GM21447 (cell line): ENCODE results near the gene SERPINB6.
"Not testable (repeated sequence)": the region's sequence is repeated elsewhere in the genome, so short reads cannot be mapped to it uniquely, and the experiment has no call there.

Source experiments
- ATAC-seq: cut with Tn5 transposase; IDR thresholded peaks from one replicate; pipeline ENCODE4 v1.9.1; 2021; ENCODE audit not compliant: unreplicated experiment

Gene SERPINB6

DNA sequence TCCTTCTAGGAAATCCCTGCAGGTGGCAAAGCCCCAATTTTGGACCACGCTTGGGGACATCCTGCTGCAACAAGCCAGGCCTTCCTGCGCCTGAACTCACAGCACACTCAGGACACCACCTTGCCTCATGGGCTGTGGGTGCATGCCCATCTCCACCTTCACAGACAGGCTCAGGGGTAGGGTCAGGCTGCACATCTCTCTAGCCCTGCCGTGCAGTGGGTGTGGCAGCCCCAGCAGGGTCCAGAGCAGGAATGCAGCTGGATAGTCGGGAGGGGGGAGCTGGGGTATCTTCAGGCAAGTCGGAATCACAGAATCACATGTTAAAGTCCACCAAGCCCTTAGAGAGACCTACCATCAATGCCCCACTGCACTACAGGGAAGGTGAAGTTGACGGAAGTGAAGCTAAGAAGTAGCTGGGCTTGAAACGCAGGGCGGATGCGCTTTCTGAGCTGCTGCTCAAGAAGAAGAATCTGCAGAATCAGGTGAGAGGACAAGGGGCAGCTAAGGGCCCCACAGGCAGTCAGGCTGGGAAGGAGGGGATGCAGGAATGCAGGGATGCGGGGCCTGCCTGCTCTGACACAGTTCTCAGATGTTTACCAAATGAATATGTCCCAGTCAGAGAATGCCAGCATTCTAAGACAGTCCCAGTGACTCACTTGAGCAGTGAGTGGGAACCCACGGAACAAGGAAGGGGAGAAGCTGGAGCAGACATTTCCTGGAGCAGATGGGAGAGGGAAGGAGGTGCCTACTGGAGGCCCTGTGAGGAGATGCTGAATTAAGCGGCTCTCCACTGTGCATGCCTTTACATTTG lies 11.3 kb downstream of the SERPINB6 start:
- ATAC-seq, result no peak

DNA sequence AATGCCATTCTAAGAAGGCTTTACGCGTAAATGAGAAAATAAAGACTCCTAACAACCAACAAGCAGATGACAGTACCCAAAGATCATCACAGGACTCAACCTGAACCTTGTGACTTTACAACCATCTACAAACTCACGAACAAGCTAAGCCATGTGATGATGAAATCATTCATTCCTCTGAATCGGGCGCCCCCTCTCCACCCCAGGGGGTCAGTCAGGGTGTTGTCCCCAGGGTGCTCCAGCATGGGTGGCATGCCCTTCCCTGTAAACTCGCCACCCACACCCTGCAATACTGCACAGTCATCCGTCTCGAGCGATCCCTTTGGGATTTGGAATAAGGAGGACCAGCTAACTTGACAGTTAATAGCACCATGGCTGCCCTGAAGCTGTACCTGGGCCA lies 12.6 kb downstream of the SERPINB6 start:
- no peak for ATAC-seq

DNA sequence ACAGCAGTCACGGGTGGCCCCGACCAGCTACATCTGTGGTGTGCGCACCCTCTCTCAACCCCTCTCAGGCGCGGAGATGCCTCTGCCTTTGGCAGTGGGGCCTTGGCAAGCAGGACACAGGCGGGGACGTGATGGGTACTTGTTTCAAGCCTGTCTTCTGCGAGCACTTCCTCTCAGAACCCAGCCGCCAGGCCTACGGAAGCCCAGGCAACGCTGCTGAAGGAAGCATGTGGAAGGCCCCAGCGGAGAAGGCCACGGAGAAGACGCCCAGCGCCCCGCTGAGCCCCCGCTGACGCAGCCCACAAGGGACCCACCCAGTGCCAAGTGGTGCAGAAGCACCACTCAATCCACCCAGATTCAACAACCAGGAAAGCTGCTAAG lies 13.0 kb downstream of the SERPINB6 start:
- no peak for ATAC-seq

DNA sequence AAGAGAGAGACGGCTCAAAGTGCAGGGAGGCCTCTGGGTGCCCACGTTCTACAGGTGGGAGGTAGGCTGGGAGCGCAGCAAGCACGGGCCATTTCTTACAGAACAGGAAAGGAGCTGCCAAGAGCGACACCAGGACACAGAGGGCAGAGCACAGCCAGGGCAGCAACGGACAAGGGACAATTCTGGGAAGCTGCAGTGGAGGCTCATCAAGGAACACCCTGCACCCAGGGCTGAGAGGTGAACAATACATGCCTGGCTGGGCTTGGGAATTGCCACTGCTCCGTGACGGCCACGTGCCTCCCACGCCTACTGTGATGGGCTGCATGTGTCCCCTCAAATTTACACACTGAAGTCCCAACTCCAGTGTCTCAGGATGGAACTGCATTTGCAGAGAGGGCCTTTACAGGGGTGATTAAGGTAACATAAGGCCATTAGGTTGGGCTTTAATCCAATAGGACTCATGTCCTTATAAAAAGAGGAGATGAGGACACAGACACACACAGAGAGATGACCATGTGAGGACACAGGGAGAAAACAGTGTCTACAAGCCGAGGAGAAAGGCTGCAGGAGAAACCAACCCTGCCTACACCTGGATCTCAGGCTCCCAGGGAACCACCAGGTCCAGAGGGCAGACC lies 13.6 kb downstream of the SERPINB6 start:
- no peak for ATAC-seq

DNA sequence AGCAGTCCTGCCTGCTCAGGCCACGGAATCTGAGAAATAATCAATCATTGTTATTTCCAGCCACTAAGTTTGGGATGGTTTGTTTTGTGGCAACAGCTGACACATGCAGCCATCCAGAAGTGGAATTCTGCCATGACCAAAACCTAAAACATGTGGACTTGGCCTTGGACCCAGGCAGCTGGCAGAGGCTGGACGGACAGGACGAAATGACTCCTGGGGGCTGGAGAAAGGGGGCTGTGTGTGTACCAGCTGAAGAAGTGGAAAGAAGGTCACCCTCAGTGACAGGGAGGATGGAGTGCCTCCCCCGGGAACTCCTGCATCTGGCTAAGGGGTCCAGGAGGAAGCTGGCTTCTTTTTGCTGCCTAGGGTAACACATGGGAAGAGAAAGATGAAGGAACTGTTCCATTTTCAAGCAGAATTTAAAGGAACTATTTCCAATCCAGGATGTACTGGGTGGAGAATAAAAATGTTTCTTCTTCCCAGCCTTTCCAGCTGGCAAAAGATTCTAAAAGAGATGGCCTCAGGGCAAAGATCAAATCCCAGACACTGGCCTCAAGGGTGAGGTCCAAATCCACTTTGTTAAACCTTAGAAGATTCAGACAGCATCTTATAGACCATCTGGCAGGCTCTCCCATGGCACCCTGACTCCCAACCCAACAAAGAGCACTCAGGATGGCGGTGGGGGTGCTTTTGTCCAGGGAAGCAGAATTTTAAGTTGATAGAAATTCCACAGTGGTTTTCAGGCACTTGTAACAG lies 14.3 kb downstream of the SERPINB6 start:
- no peak for ATAC-seq

DNA sequence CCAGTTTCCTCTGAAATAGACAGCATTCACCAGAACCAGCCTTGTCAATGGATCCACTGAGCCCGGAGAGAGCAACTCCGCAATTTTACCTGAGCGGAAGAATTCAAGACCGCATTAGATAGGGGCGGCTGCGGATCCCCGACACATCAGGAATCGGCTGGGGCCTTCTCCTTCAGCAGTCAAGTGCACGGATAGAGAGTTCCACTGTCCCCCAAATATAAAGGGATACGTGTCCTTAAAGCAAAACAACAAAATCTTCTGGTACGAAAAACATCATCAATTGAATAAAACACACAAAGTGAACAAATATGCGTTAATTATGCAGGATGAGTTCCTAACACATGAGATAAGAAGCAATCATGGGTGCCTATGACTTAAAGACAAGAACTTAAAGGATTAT lies 18.3 kb downstream of the SERPINB6 start:
- ATAC-seq, result no peak

DNA sequence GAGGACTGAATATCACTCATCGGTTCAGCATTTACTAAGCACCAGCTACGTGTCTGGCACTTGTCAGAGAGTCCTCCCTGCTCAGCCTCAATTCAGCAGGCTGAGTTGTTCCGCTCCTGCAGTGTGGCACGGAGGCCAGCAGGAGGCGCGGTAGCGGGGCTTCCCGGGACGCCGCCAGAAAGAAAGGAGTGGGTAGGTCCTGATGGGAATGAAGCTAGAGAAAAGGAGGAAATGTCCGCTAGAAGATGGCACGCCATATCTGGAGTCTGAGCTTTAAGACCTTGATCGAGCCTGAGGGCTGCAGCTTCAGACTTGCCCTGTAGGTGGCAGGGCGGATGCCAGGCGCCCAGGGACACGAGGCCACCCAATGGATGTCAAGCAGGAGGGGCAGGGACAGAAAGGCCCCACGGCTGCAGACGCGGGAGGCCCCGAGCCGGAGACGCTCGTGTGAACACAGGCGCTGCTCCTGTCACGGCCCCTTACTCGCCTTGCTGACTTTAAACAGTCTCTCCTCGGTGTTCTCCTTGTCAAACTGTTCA lies 18.7 kb downstream of the SERPINB6 start:
- ATAC-seq, result no peak

DNA sequence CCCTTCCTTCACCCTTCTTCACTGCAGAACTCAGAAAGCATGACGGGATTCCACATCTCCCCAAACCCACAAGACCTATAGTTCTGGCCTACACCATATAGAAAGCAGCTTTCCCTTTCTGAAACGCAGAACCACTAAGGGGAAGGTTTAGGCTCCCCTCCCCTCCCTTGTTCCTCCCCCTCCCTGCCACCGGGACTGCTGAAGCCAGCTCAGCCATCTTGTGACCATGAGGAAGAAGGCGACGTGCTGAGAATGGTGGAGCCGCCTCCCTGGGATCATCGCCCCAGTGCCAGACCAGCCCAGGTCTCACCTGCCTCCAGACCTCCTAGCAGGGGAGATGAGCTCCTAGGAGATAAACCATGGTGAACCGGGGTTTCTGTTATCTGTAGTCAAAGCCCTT lies 19.6 kb downstream of the SERPINB6 start:
- no peak for ATAC-seq

DNA sequence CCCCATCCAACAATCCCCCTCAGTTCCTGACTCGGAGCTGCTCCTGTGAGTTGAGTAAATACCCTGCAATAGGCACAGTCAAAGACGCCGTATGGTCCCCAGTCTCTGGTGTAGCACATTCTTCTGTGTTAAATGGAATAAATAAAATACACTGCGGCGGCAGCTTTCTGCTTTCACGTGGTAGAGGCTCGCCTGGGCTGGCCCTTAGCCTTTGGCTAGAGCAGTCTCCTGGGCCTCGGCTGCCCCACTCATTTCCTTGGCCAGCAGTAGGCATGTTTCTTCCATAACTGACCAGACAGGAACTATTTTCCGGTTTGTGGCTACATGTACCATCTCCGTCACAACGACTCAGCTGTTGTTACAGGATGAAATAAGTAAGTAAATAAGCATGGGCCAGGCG lies 20.7 kb downstream of the SERPINB6 start:
- ATAC-seq, result no peak

DNA sequence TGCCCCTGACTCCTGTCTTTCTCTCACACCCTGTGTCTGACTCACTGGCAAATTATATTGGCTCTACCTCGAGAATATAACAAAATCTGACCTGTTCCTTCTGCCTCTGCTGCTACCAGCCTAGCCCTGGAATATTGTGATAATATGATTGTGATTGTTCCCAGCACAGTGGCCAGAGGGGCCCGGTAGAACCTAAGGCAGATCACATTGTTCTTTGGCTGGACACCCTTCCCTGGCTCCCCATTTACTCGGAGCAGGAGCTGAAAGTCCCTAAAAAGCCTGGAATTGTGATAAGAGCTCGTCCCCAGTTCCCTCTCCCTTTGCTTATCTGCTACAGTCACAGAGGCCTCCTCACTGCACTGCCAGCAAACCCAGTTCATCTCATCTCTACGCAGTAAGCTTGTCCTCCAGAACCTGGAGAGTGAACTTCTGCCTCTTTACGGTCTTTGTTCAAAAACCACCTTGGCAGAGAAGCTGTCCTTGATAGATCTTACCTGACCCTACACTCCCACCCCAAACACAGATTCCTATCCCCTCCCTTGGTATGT lies 21.8 kb downstream of the SERPINB6 start:
- ATAC-seq, result no peak

DNA sequence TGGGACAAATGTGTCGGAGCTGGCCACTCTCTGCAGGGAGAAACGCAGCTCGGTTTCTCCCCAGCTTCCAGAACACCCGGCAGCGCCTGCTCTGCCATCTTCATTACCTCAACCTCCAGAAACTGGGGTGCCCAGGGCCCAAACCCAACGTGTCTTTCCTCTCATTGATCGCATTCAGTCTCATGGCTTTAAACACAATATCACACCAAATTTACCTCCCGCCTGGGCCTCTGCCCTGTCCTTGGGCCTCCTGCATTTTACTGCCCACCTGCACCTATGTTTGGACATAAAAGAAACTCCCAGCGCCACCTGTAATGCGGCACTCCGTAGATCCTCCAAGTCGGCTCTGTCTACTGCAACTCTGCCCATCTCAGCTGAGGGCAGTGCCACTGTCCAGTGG lies 22.2 kb downstream of the SERPINB6 start:
- ATAC-seq, result no peak

DNA sequence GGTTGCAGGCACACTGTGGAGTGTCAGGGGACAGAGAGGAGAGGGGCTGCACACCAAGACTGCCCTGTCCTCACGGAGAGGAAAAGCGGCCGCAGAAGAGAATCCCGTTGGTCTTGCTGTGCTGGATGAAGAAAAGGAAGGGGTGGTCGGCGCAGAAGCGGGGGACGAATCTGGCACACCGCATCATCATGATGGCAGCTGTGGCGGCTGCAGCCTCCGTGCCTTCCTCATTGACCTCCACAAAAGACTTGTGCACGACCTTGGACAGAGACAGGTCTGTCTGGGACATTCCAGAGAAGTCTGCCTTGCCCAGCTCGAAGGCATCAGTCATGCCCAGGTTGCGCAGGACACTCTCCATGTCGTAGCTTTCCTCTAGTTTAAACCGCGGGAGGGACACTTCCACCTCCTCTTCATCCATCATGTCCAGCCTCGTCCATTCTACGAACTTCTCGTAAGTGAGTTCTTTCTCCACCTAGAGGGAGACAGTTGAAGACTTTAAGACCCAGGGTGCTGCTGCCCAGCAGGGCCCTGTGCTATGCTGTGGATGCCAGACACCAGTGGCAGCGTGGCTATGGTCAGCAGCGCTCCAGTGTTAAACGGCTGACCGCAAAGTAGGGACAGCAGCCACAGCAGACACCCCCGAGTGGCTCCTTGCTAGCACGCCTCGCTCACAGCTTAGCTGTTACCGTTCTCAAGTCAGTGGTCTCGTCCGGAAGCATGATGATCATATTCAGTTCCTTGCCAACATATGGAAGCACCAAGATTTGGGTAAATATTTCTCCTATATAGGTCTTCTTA lies 22.9 kb downstream of the SERPINB6 start:
- no peak for ATAC-seq

DNA sequence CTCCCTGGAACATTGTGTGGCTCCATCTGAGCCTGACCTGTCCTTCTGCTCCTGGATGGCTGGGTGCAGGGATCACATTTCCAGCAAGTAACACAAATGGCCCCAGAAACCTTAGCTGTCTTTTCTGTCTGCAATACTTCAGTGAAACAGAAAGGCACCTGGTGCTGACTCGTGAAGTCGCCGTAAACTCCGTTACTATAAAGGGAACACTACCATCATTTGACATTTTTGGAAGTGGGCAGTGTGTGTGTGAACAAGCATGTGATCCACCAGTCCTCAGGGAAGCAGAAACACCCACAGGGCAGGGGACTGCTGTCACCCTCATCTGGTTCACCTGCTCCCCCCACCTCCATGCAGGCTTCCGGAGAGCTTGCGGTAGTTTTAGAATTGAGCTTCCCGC lies 23.9 kb downstream of the SERPINB6 start:
- no peak for ATAC-seq

DNA sequence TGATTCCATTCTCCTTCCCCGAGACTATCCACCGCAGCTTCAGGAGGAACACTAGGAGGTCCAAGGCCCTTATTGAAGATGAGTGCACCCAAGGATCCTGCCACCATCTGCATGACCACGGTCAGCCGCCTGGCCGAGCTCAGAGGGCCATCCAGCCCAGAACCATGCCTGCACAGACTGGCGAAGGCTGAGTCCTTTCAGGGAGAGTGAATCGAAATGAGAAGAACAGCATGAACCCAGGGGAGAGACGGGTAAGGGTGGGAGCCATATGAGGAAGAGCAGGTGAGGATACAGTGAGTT lies 26.3 kb downstream of the SERPINB6 start:
- no peak for ATAC-seq

DNA sequence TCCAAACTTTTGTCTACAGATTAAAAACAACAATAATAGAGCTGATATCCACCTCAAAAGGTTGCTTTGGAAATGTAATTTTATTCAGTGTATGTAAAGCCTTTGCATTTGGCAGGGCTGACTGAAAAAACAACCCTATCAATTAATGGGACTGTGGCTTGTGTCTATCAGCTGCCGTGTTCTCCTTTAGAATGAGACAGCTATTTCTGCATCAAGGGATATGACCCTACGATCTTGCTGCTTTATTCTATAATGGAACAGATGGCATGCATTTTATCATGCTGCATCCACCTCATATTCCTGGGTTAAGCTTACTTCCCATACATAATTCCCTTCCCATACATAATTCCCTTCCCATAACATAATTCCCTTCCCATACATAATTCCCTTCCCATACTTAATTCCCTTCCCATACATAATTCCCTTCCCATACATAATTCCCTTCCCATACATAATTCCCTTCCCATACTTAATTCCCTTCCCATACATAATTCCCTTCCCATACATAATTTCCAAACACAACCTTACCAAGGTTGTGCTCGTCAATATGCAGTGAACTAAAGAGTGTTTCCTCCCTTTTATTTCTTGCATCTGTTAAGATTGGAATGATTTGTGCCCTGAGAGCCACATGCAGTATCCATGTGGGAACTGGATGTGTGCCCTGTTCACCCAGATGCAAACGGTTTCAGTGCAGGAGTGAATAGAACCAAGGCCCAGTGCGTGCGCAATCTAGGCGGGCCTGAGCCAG lies 26.8 kb downstream of the SERPINB6 start:
- no peak for ATAC-seq

DNA sequence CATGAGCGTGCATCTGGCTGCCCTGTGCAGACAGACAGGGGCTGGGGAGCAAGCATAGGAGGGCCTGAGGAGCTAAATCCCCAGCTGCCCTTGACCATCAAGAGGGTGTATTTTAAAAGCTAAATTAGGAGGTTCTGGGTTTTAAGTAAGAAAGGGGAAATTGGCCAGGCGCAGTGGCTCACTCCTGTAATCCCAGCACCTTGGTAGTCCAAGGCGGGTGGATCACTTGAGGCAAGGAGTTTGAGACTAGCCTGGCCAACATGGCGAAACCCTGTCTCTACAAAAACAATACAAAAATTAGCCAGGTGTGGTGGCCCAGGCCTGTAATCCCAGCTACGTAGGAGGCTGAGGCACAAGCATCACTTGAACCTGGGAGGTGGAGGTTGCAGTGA lies 27.8 kb downstream of the SERPINB6 start:
- no peak for ATAC-seq

DNA sequence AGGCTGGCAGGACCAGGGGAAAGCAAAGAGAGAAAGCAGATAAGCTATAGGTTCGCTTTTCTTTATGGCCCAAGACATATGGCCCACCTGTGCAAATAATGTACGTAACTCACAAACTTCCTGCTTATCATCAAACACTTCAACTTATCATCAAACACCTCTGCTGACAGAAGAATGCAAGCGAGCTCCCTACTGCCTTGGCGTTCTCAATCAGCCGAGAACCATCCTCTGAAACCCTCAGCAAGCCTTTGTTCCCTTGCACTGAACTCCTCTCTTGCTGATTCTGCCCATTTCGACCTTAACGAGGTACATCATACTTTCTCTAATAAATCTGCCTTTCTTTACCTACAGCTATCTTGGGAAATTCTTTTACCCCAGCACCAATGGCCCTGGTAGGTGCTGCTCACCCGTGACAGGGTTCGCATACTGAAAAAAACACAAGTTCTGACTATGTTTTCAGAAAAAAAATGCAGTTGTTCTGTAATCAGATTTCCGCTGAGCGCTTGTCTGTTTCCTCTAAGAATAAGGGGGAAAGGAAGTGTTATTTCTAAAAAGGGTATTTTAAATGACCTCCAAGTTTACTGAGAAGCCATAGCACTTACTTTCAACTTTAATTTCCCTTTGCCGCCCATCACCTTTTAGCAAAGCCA lies 28.3 kb downstream of the SERPINB6 start:
- no peak for ATAC-seq

DNA sequence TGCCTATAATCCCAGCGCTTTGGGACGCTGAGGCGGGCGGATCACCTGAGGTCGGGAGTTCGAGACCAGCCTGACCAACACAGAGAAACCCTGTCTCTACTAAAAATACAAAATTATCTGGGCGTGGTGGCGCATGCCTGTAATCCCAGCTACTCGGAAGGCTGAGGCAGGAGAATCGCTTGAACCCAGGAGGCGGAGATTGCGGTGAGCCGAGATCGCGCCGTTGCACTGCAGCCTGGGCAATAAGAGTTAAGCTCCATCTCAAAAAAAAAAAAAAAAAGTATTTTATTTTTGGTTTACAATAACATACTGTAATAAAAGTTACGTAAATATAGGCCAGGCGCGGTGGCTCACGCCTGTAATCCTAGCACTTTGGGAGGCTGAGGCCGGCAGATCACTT lies 29.3 kb downstream of the SERPINB6 start:
- ATAC-seq, result not testable (repeated sequence)

DNA sequence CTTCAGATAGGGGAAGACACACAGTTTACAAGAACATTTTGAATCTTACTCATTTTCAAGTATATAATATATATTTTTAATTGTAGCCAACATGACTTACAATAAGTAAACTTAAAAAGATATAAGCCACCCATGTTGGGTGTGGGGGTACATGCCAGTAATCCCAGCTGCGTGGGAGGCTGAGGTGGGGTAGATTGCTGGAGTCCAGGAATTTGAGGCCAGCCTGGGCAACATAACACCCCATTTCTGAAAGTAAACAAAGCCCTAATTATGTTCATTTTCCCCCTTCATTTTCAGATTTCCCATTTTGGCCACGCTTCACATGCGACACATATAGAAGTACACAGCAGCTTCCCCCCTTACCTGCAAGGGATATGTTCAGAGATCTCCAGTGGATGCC lies 30.5 kb downstream of the SERPINB6 start:
- ATAC-seq, result no peak
